ENCODE data around the gene POU2F3.

POU2F3 gene

DNA sequence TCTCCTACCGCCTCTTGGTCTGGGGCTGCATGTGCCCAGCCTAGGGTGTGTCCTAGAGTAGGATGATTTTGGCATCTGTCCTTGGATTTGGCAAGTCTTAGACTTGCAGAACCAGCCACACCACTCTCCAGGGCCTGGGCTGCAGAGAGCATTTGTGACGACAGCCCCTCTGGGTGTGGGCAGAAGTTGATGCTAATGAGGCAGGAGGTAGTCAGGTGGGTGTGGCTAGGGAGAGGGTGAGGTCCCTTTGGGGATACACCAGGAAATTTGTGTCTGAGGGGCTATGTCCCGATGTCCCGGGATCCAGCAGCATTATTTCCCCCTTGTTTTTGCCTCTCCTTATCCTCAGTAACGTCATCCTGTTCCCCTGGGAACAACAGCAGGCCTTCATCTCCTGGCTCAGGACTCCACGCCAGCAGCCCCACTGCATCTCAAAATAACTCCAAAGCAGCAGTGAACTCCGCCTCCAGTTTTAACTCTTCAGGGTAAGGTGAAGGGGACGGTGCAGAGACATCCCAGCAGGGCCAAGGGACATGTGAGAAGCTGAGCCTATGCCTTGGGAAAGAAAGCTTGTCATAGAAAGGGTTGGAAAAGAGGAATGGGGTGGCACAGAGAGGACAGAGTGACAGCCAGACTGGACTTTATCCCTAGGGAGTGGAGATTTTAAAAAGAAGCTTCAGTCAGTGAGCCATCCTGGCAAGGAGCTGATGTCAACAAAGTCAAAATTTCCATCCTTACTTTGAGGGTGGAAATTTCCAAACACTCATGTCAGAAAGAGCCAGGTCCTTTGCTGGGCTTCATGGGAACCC, 77.1 kb downstream of the POU2F3 start:
- no peak for DNase-seq (ENCODE audit: low read depth, low spot score)

DNA sequence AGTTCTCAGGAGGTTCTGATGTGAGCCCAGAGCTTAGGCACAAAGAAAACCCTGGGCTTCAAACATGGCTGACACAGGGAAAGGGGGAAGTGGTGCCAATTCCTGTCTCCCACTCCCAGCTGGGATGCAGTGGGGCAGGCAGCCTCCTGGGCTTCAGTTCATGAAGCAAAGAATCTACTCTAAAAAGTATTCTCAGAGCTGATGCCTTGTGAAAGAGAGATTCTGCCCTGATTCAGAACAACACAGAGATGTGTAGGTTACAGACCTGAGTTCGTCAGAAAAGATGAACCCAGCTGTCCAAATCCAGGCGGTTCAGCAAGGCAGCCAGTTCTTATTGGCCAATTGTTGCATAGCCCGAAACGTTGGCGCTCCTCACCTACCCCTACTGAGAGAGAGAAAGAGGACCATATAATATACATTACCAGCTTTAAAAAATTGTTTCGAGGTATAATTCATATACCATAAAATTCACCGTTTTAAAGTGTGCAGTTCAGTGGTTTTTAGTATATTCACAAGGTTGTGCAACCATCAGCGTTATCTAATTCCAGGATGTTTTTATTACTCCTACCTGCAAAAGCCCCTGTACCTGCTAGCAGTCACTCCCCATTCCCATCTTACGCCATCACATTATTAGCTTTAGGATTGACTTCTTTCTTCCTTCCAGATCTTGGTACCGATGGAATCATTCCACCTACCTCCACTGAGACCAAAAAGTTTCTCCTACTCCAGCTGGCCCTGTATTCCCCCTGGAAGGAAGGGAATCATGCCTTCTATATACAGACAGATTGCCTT, 77.9 kb downstream of the POU2F3 start:
- no peak for DNase-seq (ENCODE audit: low read depth, low spot score)

DNA sequence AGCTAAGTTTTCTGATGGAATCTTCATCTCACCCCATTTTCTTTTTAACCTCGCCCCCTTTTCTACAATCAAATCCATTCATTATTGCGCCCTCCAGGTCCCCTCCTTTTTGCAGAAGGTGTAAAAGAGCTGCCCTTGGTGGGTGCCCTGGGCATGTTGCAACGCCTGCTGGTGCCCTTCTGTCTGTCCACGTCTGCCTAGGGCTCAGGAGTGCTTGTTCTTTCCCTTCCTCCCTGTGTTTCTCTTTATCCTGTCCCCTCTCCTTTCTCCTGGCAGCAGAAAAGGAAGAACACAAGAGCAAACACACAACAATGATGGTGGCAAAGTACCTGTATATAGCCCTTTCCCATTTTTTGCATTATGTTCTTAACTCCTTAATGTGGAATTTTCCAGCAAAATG, 79.0 kb downstream of the POU2F3 start:
- no peak for DNase-seq (ENCODE audit: low read depth, low spot score)

DNA sequence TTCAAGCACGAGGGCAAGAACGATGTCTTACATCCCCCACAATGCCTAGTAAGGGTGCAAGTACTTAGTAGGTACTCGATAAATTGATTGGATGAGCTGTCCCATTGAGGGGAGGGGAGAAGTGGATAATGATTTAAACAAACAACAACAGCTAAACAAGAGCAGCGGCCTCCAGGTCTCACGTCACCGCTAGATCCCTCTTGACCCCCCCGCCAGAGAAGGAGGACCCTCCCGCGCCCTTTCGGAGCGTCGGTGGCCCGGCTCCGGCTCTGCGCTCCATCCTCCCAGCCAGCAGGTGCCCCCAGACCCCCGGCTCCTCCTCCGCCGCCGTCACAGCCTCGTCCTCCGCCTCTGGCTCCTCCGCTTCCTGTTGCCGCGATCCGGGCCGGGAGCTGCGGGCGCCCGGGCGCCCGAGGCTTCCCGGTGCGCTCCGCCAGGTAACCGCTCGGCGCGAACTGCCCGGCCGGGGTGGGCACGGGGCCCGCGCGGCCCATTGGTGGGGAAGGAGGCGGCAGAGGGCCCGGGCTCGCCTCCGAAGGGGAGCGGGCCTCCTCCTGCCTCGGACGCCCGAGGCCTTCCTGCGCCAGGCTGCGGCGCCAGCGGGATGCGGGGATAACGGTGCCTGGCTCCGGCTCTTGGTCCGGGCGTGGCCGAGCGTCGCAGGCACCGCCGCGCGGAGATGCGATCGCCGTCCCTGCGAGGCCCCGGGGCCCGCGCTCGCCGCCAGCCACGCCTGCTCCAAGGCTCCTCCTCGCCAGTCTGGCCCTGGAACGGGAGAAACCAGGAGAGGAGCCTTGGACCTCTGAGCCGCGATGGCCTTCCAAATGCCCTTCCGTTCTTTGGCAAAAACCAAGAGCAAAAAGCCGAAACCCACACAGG, 85.2 kb downstream of the POU2F3 start, which contains the start of gene TLCD5:
TSS of gene TLCD5 (plus strand) at position 368 of the 879 bp plus-strand sequence. CDS start 2,143 bp downstream, outside the sequence.
- DNase-seq (ENCODE audit: low read depth, low spot score), result no peak

DNA sequence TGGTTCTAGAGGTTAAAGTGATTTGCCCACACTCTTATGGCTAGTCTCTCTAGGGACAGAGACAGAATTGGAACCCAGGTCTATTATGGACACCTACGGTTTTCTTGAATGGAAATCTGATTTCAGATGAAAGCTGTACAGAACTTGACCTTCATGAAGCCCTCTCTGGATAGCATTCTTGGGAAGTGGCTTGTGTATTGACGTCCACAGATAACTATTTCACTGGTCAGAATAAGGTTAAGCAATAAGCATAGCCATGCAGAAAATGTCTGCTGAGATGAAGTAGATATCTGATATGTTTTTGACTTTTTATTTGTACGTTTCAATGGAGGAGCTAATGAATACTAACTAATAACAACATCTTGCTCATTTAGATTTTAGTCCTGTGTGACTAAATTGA, 86.3 kb downstream of the POU2F3 start:
- no peak for DNase-seq (ENCODE audit: low read depth, low spot score)

DNA sequence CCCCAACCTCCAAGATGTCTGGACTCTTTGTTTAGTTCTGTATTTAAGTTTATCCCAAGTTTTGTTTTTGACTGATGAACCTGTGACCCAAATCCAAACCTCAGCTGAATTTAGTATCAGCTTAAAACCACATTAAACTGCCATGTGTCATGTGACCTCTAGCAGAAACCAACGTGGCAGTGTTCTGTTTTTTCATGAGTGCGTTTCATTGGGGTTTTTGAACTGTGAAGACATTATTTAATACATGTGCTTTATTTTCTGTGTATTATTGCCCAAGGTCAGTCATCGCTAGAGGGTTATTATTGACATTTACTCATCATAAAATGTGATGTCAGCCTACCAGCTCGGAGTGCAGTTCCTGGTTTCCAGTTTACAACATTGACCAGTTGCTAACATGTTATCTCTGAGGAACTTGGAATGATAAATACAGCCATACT, 86.9 kb downstream of the POU2F3 start:
- DNase-seq (ENCODE audit: low read depth, low spot score), result no peak

DNA sequence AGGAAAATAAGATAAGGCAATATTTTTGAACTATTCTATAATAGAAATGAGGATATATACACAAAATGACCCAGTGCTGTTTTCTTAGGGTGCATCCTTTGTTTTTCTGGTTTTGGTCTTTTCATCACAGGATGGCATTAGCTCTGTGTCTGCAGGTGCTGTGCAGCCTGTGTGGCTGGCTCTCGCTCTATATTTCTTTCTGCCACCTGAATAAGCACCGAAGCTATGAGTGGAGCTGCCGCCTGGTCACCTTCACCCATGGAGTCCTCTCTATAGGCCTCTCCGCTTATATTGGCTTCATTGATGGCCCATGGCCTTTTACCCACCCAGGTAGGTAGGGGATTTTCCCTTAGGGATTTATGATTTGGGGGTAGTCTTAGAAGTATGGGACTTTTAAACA, 87.4 kb downstream of the POU2F3 start:
- no peak for DNase-seq (ENCODE audit: low read depth, low spot score)

DNA sequence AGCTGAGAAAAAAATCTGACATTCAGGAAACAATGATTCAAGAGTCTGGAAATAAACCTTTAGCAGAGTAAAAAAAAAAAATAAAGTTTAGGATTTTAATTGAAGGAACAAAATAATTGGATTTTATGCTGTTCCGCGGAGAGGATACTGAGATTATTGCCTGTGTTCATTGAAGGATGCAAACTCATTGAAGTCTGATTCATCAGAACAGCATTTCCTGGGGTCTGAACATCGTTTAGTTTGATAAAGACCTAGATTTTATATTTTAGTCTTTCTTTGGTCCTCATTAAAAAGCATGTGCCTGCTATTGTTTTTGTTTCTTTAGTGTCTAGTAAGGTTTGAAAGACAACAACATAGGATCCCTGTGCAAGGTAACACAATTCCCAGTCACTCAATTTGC, 89.6 kb downstream of the POU2F3 start:
- no peak for DNase-seq (ENCODE audit: low read depth, low spot score)

DNA sequence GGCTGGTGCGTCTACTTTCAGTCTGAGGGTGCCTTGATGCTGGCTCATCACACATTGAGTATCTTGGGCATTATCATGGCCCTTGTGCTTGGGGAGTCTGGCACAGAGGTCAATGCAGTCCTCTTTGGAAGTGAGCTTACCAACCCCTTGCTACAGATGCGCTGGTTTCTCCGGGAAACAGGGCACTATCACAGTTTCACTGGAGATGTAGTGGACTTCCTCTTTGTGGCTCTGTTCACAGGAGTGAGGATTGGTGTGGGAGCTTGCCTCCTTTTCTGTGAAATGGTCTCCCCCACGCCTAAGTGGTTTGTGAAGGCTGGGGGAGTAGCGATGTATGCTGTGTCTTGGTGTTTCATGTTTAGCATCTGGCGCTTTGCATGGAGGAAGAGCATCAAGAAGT, 90.1 kb downstream of the POU2F3 start:
- DNase-seq (ENCODE audit: low read depth, low spot score), result no peak

DNA sequence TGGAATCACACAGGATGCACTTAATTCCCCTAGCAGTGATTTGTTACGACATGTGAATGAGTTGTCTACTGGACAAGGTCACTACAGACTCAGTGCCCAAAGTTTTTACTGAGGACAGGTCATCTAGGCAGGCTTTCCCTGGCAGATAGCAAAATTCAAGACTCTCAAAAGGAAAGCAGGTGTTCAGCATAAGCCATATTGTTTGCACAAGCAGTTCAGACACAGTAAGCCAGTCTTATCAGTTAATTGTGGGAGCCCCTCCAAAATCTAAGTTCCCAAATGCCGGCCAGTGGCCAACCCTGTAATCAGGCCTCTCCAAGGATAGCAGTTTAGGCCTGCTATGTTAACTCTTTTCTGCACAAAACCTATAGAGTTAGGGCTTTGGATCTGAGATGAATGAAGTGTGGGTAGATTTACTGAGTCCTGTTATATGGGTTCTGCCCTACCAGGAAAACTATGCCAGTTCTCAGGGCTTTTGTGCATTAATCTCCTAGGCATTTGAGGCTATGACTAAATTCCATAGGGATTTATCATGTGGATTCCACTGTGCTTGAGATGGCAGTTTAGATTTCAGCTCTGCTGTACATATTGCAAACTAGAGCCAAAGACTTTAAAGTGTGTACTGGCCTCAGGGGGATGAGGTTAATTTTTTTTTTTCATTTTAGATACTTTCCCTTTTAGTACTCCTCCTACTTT, 91.5 kb downstream of the POU2F3 start:
- DNase-seq (ENCODE audit: low read depth, low spot score), result no peak

DNA sequence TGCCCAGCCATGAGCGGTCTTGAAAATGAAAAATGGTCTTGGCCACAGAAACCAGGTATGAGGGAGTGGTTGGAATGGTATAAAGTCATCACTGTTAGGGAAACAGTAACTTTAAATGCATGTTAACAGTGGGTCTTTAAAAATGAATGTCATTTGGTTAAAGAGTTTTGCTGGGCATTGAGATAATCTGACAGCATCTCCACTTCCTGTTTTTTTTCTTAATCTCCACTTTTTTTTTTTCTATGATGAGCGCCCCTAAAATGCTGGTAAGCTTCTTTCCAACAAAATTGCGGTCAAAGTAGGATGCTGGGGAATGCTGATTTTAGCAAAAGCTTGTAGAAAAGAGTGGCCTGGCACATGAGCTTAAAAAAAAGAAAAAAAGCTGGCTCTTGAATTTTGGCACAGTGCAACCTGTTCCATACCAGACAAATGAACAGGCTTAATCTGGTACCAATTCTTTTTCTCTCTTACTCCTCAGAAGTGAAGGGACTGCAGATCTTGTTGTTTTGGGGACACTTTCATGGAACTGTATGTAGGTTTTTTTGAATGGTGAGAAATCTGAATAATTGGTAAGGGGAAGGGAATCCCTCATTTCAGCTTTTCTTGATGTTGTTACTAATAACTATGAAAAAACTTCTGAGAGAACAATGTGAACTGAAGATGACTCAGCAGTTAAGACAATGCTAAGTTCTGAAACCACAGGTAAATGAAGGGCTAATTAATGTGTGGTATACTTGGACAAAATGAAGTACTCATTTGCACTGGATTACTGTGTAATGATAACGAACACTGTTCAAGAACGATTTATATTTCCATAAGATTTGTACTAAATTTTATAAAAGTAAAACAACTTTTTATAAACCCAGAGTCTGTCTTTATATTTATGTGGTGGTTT, 93.1 kb downstream of the POU2F3 start:
- no peak for DNase-seq (ENCODE audit: low read depth, low spot score)

DNA sequence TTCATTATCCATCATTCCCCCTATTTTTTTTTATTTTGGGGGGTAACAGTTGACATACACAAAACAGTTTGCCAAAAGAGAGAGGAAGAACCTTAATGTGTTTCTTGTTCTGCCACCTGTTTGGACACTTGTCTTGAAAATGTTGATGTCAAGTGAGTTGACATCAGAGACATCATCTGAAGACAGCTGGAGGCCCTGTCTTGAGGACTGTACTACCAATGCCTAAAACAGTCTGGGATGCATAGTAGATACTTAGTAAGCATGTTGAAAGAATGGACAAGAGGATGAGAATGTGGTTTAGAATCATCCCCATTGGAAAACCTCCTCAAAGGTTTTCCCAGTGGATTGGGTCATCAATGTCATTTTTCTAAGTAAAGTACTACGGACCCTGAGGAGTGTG, 93.9 kb downstream of the POU2F3 start:
- no peak for DNase-seq (ENCODE audit: low read depth, low spot score)

DNA sequence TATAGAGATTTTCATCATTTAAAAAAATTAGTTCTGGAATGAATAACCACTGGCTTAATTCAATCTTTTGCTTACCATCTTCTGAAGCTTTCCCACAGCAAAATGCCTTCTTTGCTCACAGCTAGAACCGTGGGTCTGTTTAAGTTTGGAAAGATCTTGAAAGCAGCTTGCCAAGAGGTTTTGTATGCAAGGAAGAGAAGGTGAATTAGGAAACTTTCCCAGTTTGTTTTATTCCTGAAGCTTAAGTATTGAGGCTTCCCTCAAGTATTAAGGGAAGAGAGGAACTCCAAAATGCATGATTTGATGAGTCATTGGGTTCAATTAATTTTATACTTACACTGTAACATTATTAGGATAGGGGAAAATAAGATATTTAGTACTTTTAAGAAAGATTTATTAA, 94.4 kb downstream of the POU2F3 start:
- DNase-seq (ENCODE audit: low read depth, low spot score), result no peak

DNA sequence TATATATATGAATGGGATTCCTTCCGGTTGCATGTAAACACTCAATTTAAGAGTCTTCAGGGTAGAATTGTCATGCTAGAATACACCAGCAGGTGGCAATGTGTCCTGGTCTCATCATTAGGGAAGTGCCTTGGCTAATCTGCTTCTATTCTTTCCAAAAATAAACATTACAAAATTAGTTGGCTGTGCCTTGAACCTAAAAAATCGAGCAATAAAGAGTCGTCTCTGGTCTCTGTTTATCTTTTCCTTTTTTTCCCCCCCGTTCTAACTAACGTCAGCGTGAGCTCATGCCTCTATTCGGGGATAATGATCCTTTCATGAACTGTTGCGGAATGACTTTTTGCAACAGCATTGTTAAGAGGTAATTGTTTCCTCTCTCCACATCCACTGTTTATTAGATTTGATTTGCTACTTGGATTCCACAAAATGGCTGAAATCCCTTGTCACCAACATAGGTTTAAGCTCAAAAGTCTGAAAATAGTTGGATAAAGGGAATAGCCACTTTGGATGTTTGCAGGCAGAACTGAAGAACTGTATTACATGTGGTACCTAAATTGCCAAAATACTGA, 95.0 kb downstream of the POU2F3 start:
- peak; percentile 46 for DNase-seq (ENCODE audit: low read depth, low spot score)

DNA sequence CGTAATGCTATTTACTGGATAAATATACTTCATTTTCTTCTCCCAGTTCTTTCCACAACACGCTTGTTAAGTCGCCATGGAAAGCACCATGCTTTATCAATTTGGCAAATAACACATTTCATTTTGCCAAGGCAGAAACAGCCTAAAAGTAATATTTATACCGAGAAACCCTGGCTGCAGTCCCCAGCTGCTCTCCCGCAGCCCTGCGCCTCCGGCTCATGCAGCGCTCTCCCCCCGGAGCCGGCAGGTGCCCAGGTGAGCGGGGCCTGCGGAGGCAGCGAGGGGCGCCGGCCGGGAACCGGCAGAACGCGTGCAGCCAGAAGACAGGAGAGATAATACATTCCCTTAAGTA, 95.6 kb downstream of the POU2F3 start:
- DNase-seq (ENCODE audit: low read depth, low spot score), result no peak

DNA sequence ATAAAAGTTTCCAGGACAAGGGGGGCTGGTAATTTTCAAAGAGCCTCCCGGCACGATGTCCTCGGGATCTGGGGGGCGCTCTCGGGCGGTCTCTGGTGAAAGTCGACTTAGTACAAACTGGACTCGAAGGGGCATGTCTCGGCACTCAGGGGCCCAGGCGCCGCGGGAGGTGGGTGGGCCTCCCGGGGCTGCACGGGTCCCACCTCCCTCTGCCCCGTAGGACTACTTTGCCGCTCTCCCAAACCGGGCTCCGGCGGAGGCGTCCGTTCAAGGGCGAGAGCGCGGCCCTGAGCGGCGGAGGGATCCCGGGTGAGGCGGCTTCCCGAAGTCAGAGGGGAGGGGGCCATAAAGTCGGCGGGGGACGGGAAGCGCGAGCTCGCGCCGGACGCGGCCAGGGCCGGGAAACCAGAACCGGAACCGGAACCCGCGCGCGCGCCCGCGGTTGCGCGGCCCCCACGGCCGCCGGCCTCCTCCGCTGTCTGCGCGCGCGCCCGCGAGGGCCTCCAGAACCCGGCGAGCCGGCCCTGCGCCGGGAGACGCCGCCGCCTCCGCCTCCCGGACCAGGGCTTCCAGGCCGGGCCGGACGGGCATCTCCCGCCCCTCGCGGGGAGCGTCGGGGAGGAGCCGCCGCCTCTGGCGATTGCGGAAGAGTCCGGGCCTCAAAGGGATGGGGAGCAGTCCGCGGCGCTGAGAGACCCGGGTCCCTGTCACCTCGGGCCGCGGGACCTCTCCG, 96.1 kb downstream of the POU2F3 start, which contains the start of gene ARHGEF12:
TSS of gene ARHGEF12 (plus strand) at position 506 of the 733 bp plus-strand sequence. CDS start 831 bp downstream, outside the sequence.
- DNase-seq (ENCODE audit: low read depth, low spot score), result peak; percentile 36

DNA sequence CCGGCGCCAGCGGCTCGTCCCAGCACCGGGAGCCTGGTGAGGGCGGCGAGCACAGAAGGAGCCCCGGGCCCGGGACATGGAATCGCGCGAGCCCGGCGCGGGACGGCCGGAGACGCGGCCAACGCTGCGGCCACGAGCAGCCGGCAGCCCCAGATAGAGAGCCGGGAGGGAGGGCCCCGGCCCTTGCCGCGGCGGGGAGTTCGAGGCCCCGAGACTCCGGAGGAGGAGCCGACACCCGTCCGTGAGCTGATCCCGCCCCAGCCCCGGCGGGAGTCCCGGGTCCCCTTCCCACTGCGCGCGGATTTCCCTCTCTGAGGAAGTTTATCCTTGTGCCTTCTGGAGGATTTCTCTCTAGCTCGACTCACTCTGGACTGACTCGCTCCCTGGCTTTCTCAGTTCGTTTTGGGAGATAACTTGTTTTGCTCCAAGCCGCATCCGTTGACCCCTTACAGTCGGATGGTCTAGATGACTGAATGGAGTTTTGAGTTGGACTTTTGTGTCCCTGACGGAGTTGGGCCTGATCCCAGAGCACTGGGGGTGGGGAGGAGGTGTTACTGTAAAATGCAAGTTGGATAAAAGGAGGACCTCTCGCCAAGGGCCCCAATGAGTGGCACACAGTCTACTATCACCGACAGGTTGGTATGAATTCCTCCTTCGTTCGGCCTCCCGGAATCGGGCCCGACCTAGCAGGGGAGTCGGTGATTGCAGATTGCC, 96.9 kb downstream of the POU2F3 start:
- DNase-seq (ENCODE audit: low read depth, low spot score), result no peak

DNA sequence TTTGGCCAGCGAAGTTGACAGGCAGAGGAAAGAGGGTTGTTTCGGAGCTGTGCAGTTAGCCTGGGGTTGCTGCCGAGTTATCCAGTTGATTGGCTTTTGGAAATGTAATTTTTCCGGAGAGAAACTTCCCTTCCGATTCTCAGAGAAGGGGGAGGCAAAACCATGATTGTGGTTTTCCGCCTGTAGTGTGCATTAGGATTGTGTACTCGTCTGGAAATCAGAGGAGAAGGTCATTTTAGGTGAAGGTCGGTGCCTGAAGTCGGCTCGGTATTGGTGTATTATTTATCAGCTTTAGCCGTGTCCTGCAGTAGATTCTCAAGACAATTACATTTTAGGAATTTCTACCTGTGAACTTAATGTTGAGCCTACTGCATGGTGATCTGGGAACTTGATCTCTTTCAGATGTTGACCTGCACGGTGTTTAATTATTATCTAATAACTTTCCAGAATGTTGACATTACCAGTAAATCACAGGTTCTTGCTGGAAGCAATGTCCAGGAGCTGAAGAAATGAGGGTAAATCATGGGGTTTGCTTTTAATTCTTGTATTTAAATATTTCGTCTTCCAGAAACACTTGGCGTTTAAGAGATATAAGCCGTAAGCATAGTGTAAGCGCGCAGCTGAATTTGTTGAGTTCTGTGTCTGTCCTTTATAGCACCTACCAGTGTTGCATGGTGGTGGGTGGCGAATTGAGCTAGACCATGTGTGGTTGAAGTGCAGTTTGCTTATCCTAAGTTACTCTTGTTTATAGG, 97.6 kb downstream of the POU2F3 start:
- no peak for DNase-seq (ENCODE audit: low read depth, low spot score)
